ENCODE measurements around the gene CALN1. TPM values are rescaled to one million over a fixed set of nuclear protein-coding genes. Genes with fewer than 3 reads are reported as not detected.

CALN1 gene
- total and polyA plus RNA-seq, 9 of the 15 experiments (the other 6 are each of a cell fraction or from before 2014, with no cell fraction given) = 1.4 to 7.5 (median 3.3) TPM

- ChIA-PET CTCF (ENCODE audit: low intra/inter-chr PET ratio) (no interaction called here), POLR2A (no interaction called here)
- Histone ChIP-seq H3K27me3 (ENCODE audit: control insufficient read depth in 2 of 2, insufficient read depth in 2 of 2, low read length in 2 of 2) (peaks cover 0 to 3% of the 10 kb centered on the region in 2 experiments; a peak in 1 of 5 replicates), H3K27ac (ENCODE audit: extremely low read depth, low read depth, low read length) (no peak overlapping the region), H3K36me3 (ENCODE audit: control insufficient read depth, insufficient read depth, low read length) (no peaks in the 10 kb centered on the region), H2AFZ (ENCODE audit: low read depth, low read length) (no peak overlapping the region), H3K9ac (ENCODE audit: insufficient read depth in 1 of 2, low read depth in 2 of 2, low read length in 2 of 2) (no peak overlapping the region), H3K9me1 (ENCODE audit: control insufficient read depth, insufficient read depth, low read length) (no peaks in the 10 kb centered on the region), H3K9me3 (replicated peaks; ENCODE audit: control insufficient read depth, insufficient read depth, low read depth, low read length) (no peaks in the 10 kb centered on the region), H4K20me1 (replicated peaks; ENCODE audit: control insufficient read depth, insufficient read depth, low read length) (no peaks in the 10 kb centered on the region), H3K79me2 (ENCODE audit: control insufficient read depth, insufficient read depth, low read length) (no peaks in the 10 kb centered on the region), H3K4me1 (replicated peaks in 1 of 2; ENCODE audit: control insufficient read depth in 2 of 2, insufficient read depth in 2 of 2, low read length in 2 of 2) (no peaks in the 10 kb centered on the region), H3K4me3 (no peak overlapping the region), H3K4me2 (ENCODE audit: insufficient read depth, low read length) (no peak overlapping the region)
- intact Hi-C loops (cut with micrococcal nuclease) (no loop called here), in situ Hi-C loops (cut with MboI) (no loop called here)
- TF ChIP-seq GTF3C2 (IDR thresholded peaks at IDR 0.05; ENCODE audit: borderline replicate concordance, extremely low read depth, insufficient read length) = no peak
- TF ChIP-seq HMG20B (CRISPR knock-in tag; IDR thresholded peaks at IDR 0.05) = no peak
- TF ChIP-seq YBX1 (IDR thresholded peaks at IDR 0.05) = no peak
- no peak for TF ChIP-seq SRSF3 (IDR thresholded peaks at IDR 0.05; ENCODE audit: insufficient read depth, low read length)
- no peak for TF ChIP-seq POLR2G (IDR thresholded peaks at IDR 0.05; ENCODE audit: low read depth, low read length)
- no peak for TF ChIP-seq THRAP3 (IDR thresholded peaks at IDR 0.05; ENCODE audit: borderline replicate concordance)
- no peak for TF ChIP-seq ATF6 (CRISPR knock-in tag; IDR thresholded peaks at IDR 0.05)
- no peak for TF ChIP-seq KLF10 (CRISPR knock-in tag; IDR thresholded peaks at IDR 0.05)
- no peak for TF ChIP-seq SREBF2 (CRISPR knock-in tag; IDR thresholded peaks at IDR 0.05)
- TF ChIP-seq ZBTB12 (CRISPR knock-in tag; IDR thresholded peaks at IDR 0.05) = no peak
- TF ChIP-seq RBBP5 (IDR thresholded peaks at IDR 0.05; ENCODE audit: borderline replicate concordance, insufficient read depth, low read length, poor library complexity, severe bottlenecking) = no peak
- TF ChIP-seq SOX6 (IDR thresholded peaks at IDR 0.05) = no peak
- ATAC-seq = no peak
- WGBS (ENCODE audit: insufficient coverage, low coverage, missing lambda C conversion rate) = 0% methylated on average over 3 of the region's 3 CpGs
- no peak for FAIRE-seq
- DNase-seq (ENCODE audit: extremely low read depth in 1 of 4, low spot score in 3 of 4) = no peak
- BruUV-seq (replicated peaks) = no TSS peak
Observed at GRCh38 chr7:71782051-71782450, 630.1 kb downstream of the CALN1 start.
